K562 (cell line): ENCODE measurements around the gene EFNA5.

ENCODE experiments used
- TAF7 ChIP-seq: fragments of 450-650 bp; IDR thresholded peaks from 2 replicates; pipeline ENCODE4 v1.6.1; 2016; ENCODE audit warnings: missing genetic modification characterization, missing compliant biosample characterization
- TF ChIP-seq, protein P1 (sequence below), 3 experiments: IDR thresholded peaks in 2 of 3; conservative IDR thresholded peaks in 1 of 3; 2 replicates each; pipeline ENCODE4 v1.5.1; 2011 to 2012; ENCODE audit warnings: low read length in 3 of 3, mild to moderate bottlenecking in 3 of 3, control low read depth in 2 of 3, improper control_type of control experiment in 1 of 3, inconsistent platforms in 1 of 3, low read depth in 1 of 3, mixed read lengths in 1 of 3, moderate library complexity in 1 of 3; ENCODE audit not compliant: insufficient read depth in 2 of 3

DNA sequence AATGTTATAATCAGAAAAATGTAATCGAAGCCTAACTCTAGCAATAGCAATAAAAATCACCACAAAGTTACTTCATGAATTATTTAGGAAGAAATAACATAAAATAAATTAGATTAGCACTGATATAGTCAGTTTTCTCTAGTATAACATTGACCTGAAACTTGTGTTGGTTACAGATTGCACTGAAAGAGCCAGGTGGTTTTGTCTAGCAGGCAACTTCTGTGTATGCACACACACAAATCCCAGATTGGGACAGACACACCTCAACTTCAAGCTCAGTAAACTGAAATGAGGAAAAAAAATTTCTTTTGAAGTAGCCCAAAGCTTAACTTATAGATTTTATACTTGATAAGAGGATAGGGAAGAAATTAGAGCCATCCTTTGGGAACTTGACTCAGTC, 129.3 kb downstream of the EFNA5 start:
- TF ChIP-seq TAF7 (tag), result no peak
- TF ChIP-seq, protein P1, sequence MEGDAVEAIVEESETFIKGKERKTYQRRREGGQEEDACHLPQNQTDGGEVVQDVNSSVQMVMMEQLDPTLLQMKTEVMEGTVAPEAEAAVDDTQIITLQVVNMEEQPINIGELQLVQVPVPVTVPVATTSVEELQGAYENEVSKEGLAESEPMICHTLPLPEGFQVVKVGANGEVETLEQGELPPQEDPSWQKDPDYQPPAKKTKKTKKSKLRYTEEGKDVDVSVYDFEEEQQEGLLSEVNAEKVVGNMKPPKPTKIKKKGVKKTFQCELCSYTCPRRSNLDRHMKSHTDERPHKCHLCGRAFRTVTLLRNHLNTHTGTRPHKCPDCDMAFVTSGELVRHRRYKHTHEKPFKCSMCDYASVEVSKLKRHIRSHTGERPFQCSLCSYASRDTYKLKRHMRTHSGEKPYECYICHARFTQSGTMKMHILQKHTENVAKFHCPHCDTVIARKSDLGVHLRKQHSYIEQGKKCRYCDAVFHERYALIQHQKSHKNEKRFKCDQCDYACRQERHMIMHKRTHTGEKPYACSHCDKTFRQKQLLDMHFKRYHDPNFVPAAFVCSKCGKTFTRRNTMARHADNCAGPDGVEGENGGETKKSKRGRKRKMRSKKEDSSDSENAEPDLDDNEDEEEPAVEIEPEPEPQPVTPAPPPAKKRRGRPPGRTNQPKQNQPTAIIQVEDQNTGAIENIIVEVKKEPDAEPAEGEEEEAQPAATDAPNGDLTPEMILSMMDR (IDR thresholded peaks at IDR 0.05 in 2 of 3, conservative IDR thresholded peaks at IDR 0.05 in 1 of 3; ENCODE audit: insufficient read depth in 2 of 3, low read depth in 1 of 3, low read length in 3 of 3), result no peak
